CD4-positive, alpha-beta T cell treated with Interferon alpha-2 for 1 hour (primary cell): ENCODE data around the gene ERICH6.
A peak's percentile ranks its signal among the peaks of the same experiment; 100 is the strongest.

ENCODE experiments used
- DNase-seq, 2 donors: peaks; one replicate each; pipeline ENCODE4 v3.0.0-alpha.2; 2020 to 2022

The ERICH6 gene

GRCh38 chr3:150703756-150704344 lies at the start of gene ERICH6:
ERICH6 (minus strand) TSS chr3:150703920; CDS start chr3:150703898, 22 bp downstream.
- peak; percentile 87 for DNase-seq

- DNase-seq: no peak
These were observed 48.1 kb upstream of the ERICH6 start for GRCh38 chr3:150751781-150752263.

- DNase-seq: no peak
These were observed 45.5 kb upstream of the ERICH6 start for GRCh38 chr3:150749255-150749654.

GRCh38 chr3:150748684-150749047 lies 44.9 kb upstream of the ERICH6 start:
- no peak for DNase-seq

GRCh38 chr3:150747886-150748683 lies 44.4 kb upstream of the ERICH6 start:
- DNase-seq: no peak

- no peak for DNase-seq
These were observed 43.3 kb upstream of the ERICH6 start for GRCh38 chr3:150746791-150747590.

- no peak for DNase-seq
These were observed 42.1 kb upstream of the ERICH6 start for GRCh38 chr3:150745832-150746231.

GRCh38 chr3:150744919-150745211 lies 41.1 kb upstream of the ERICH6 start:
- DNase-seq: no peak

- DNase-seq: no peak
These were observed 40.6 kb upstream of the ERICH6 start for GRCh38 chr3:150744041-150744918.

- DNase-seq: no peak
These were observed 39.8 kb upstream of the ERICH6 start for GRCh38 chr3:150743508-150743907.

- no peak for DNase-seq
These were observed 39.0 kb upstream of the ERICH6 start for GRCh38 chr3:150742679-150743078.

- DNase-seq: no peak
These were observed 38.4 kb upstream of the ERICH6 start for GRCh38 chr3:150742141-150742523.

GRCh38 chr3:150741497-150742140 lies 37.9 kb upstream of the ERICH6 start:
- DNase-seq: no peak

- no peak for DNase-seq
These were observed 37.2 kb upstream of the ERICH6 start for GRCh38 chr3:150740733-150741496.

- peak in 1 of 2 donors; percentile 16 for DNase-seq
These were observed 36.3 kb upstream of the ERICH6 start for GRCh38 chr3:150739877-150740645.

GRCh38 chr3:150739200-150739863 lies 35.6 kb upstream of the ERICH6 start:
- peak in 1 of 2 donors; percentile 27 for DNase-seq

- no peak for DNase-seq
These were observed 35.0 kb upstream of the ERICH6 start for GRCh38 chr3:150738688-150739087.

GRCh38 chr3:150737874-150738679 lies 34.4 kb upstream of the ERICH6 start:
- no peak for DNase-seq
